ENCODE results near the gene PRPS1. TPM values are rescaled to one million over a fixed set of nuclear protein-coding genes. Genes with fewer than 3 reads are reported as not detected.

Gene PRPS1
- total and polyA plus RNA-seq, 2 experiments from 2014 or later = 91.1 to 149 TPM

DNA sequence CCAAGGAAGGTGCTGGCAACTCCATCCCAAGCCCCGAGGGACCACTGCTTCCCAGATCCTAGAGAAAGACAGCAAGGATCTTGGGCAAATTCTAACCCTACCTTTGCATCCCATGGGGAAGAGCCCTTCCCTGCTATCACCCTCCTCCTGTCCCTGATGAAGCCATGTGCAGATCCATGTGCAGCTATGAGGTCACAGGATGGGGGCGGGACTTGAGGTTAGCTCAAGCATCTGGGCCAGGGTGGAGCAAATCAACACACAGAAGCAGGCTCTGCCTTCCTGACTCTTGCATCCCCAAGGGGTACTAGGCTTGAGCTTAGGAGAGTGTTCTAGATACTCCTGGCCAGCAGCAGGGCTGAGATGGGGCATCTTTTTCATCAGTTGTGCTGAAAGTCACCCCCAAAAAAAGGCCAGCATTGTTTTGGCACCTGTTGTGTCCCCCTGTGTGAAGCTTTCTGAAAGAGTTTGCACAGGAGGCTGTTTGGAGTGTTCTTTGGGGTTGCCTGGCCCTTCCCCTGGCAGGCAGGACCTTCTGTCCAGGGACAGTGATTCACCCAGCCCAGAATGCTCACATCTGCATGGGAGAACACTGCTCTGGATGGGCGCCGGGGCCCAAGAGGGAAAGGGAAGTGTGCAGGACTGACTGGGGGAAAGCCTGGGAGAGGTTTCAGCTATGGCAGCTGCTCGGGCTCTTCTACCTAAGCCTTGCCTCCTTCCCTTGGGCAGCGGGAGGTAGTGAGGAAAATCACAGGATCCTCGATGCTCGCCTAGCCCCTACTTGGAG lies 50.8 kb downstream of the PRPS1 start:
- H3K4me1 ChIP-seq (ENCODE audit: insufficient read depth) = peaks cover 11% of the 10 kb centered on the region; the same call in 1 of the 2 replicates
- no peak overlapping the region for H3K4me3 ChIP-seq
- no peak overlapping the region for H3K27ac ChIP-seq (ENCODE audit: low read depth)
- TF ChIP-seq EZH2phosphoT487 (IDR thresholded peaks at IDR 0.05; ENCODE audit: unreplicated experiment) (no peak), POLR2AphosphoS5 (IDR thresholded peaks at IDR 0.05; ENCODE audit: low read depth) (no peak)
- TF ChIP-seq, protein P1, sequence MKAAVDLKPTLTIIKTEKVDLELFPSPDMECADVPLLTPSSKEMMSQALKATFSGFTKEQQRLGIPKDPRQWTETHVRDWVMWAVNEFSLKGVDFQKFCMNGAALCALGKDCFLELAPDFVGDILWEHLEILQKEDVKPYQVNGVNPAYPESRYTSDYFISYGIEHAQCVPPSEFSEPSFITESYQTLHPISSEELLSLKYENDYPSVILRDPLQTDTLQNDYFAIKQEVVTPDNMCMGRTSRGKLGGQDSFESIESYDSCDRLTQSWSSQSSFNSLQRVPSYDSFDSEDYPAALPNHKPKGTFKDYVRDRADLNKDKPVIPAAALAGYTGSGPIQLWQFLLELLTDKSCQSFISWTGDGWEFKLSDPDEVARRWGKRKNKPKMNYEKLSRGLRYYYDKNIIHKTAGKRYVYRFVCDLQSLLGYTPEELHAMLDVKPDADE (IDR thresholded peaks at IDR 0.05) = no peak
- no peaks in the 10 kb centered on the region for H3K36me3 ChIP-seq (ENCODE audit: insufficient read depth)
- H3K27me3 ChIP-seq (ENCODE audit: insufficient read depth) = no peaks in the 10 kb centered on the region
- Mint-ChIP-seq H3K9me3 (no peaks in the 10 kb centered on the region), H3K27ac (no peak overlapping the region), H3K36me3 (ENCODE audit: low read depth) (no peaks in the 10 kb centered on the region), H3K4me1 (peaks cover 16% of the 10 kb centered on the region), H3K4me3 (no peak overlapping the region), H3K27me3 (ENCODE audit: insufficient read depth, low read depth, poor library complexity) (peaks cover 8% of the 10 kb centered on the region)
- ATAC-seq (no peak), DNase-seq (ENCODE audit: low spot score) (no peak)
- H3K4me2 ChIP-seq = no peak overlapping the region
- H3F3A ChIP-seq (replicated peaks; ENCODE audit: low read depth) = no peaks in the 10 kb centered on the region
- no peaks in the 10 kb centered on the region for H4K20me1 ChIP-seq (replicated peaks; ENCODE audit: insufficient read depth)
- H3K9me2 ChIP-seq (ENCODE audit: insufficient read depth) = no peaks in the 10 kb centered on the region
- no peaks in the 10 kb centered on the region for H3K79me2 ChIP-seq (replicated peaks; ENCODE audit: insufficient read depth)
- H2AFZ ChIP-seq = no peak overlapping the region

GRCh38 chrX:107682256-107682655 lies 53.9 kb downstream of the PRPS1 start:
- H3K27ac Mint-ChIP-seq = no peak overlapping the region
- no peaks in the 10 kb centered on the region for H3K9me2 ChIP-seq (ENCODE audit: insufficient read depth)
- H3K79me2 ChIP-seq (replicated peaks; ENCODE audit: insufficient read depth) = no peaks in the 10 kb centered on the region
- H4K20me1 ChIP-seq (replicated peaks; ENCODE audit: insufficient read depth) = no peaks in the 10 kb centered on the region
- no peaks in the 10 kb centered on the region for H3K4me1 ChIP-seq (ENCODE audit: insufficient read depth)
- no peak overlapping the region for H3K27ac ChIP-seq (ENCODE audit: low read depth)
- H3K4me3 Mint-ChIP-seq = no peak overlapping the region
- no peak for DNase-seq (ENCODE audit: low spot score)
- no peak overlapping the region for H3K4me2 ChIP-seq
- H3K4me3 ChIP-seq = no peak overlapping the region
- H3K36me3 Mint-ChIP-seq (ENCODE audit: low read depth) = no peaks in the 10 kb centered on the region
- no peak overlapping the region for H2AFZ ChIP-seq
- H3F3A ChIP-seq (replicated peaks; ENCODE audit: low read depth) = no peaks in the 10 kb centered on the region
- no peaks in the 10 kb centered on the region for H3K36me3 ChIP-seq (ENCODE audit: insufficient read depth)
- no peak for ATAC-seq
- peaks cover 6% of the 10 kb centered on the region for H3K27me3 Mint-ChIP-seq (ENCODE audit: insufficient read depth, low read depth, poor library complexity)
- no peaks in the 10 kb centered on the region for H3K9me3 Mint-ChIP-seq
- no peaks in the 10 kb centered on the region for H3K27me3 ChIP-seq (ENCODE audit: insufficient read depth)
- H3K4me1 Mint-ChIP-seq = no peaks in the 10 kb centered on the region
- TF ChIP-seq ZNF331 (CRISPR knock-in tag; IDR thresholded peaks at IDR 0.05; ENCODE audit: low read depth) = no peak
- no peak for TF ChIP-seq CREB1 (CRISPR knock-in tag; IDR thresholded peaks at IDR 0.05; ENCODE audit: low read depth)
- no peak for TF ChIP-seq STAT1 (IDR thresholded peaks at IDR 0.05; ENCODE audit: unreplicated experiment)
- TF ChIP-seq POLR2AphosphoS5 (IDR thresholded peaks at IDR 0.05; ENCODE audit: low read depth) = no peak
- TF ChIP-seq EZH2phosphoT487 (IDR thresholded peaks at IDR 0.05; ENCODE audit: unreplicated experiment) = no peak
- TF ChIP-seq JUNB (IDR thresholded peaks at IDR 0.05; ENCODE audit: unreplicated experiment) = no peak
- TF ChIP-seq, protein P2, sequence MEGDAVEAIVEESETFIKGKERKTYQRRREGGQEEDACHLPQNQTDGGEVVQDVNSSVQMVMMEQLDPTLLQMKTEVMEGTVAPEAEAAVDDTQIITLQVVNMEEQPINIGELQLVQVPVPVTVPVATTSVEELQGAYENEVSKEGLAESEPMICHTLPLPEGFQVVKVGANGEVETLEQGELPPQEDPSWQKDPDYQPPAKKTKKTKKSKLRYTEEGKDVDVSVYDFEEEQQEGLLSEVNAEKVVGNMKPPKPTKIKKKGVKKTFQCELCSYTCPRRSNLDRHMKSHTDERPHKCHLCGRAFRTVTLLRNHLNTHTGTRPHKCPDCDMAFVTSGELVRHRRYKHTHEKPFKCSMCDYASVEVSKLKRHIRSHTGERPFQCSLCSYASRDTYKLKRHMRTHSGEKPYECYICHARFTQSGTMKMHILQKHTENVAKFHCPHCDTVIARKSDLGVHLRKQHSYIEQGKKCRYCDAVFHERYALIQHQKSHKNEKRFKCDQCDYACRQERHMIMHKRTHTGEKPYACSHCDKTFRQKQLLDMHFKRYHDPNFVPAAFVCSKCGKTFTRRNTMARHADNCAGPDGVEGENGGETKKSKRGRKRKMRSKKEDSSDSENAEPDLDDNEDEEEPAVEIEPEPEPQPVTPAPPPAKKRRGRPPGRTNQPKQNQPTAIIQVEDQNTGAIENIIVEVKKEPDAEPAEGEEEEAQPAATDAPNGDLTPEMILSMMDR (conservative IDR thresholded peaks at IDR 0.05; ENCODE audit: low read depth in 2 of 2) = no peak
- TF ChIP-seq, protein P1 (IDR thresholded peaks at IDR 0.05) = no peak
- TF ChIP-seq NANOG (IDR thresholded peaks at IDR 0.05; ENCODE audit: borderline replicate concordance) = no peak
- TF ChIP-seq EZH2 (IDR thresholded peaks at IDR 0.05; ENCODE audit: low read depth, unreplicated experiment) = no peak
- TF ChIP-seq ZNF114 (CRISPR knock-in tag; IDR thresholded peaks at IDR 0.05) = no peak
